Stimulated activated CD8-positive, alpha-beta memory T cell treated with anti-CD3 and anti-CD28 coated beads, Interleukin-4, amount 100 ng/mL, for 48 hours (primary cell): ENCODE results near the gene CHRNA3.

ENCODE experiments used
- DNase-seq: peaks from one replicate; pipeline ENCODE4 v3.0.0-alpha.2; 2020

CHRNA3 gene

DNA sequence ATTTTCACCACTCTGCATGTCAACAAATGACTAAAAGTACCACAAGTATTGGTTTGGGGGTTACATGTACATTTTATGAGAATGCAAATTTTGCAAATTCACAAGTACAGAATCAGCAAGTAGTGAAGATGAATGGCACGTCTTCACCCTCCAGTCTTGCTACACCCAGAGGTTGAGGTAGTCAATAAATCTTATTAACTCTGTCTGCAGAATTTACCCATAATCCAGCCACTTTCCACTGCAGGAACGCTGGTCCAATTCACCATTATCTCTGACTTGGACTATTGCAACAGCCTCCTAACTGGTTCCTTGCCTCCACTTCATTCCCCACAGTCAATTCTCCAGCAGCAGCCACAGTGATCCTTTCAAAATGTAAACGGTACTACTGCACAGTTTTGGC lies 70.0 kb downstream of the CHRNA3 start:
- no peak for DNase-seq

DNA sequence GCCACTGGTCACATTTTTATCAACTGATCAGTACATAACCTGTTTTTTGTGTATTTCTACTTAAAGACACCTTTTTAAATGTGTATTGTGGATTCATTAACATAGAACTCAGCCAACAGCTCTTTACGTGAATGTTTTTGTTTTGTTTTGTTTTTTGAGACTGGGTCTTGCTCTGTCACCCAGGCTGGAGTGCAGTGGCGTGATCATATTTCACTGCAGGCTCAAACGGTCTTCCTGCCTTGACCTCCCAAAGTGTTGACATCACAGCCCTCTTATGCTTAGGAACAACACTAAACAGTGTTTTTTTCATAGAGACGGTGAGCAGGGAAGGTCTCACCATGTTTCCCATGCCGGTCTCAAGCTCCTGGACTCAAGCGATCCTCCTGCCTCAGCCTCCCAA lies 70.6 kb downstream of the CHRNA3 start:
- DNase-seq, result no peak
